ENCODE results near the gene IL2RA. TPM values are rescaled to one million over a fixed set of nuclear protein-coding genes. Genes with fewer than 3 reads are reported as not detected.

The IL2RA gene
- total RNA-seq: 459 and 464 TPM in 2 replicates

DNA sequence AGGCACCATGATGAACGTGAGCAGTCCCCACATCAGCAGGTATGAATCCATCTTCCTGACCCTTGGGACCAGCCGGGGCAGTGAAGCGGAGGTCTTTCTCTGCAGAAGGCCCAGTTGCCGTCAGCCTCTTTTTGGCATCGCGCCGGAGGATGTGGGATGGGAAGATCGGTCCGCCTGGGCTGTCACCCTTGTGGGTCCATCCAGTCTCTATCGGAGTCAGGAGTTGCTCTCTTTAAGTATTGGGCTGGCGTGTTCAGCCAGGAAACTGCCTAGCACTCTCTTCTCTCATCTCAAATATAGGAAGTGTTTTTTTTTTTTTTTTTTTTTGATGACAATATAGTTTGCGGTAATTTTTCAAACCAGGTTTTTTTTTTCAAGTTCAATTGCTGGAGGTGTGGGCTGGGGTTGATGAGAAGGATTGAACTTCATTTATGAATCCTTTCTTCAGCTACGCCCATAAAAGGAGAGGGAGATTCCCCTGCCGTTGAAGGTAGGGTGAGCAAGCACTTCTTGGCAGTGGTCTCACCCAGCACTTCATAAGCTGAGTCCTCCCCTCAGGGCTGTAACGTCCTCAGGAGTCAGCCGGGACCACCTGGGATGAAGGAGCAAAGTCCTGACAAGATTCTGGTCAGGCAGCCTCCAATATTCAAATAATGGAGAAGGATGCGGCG is at the start of gene IL2RA:
TSS of gene IL2RA (minus strand) at position 267 of the 671 bp plus-strand sequence. CDS start at position 51, 216 bp downstream.
- intact Hi-C loops (cut with micrococcal nuclease): loop anchor here (1.0 kb wide), 5 partner anchors 10 to 85 kb away; partner anchors contain the start of gene IL15RA

DNA sequence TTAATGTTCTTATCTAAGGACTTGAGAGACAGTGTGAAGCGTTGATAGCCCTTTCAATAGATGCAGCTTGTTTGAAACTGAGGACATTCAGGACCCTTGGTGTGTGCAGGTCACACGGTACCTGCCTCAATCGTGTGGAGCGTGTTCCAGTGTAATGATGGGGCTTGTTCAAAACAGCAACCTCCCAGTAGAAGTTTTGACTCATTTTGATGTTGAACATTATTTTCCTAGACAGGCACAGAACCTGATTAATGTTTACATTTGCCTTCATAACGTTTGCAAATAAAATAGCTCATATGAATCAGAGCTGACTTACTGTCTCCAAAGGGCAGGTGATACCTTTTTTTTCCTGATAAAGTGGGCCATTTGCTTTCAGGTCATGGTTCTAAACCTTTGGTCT is 48.0 kb upstream of the IL2RA start:
- intact Hi-C loops (cut with micrococcal nuclease): no loop called here

DNA sequence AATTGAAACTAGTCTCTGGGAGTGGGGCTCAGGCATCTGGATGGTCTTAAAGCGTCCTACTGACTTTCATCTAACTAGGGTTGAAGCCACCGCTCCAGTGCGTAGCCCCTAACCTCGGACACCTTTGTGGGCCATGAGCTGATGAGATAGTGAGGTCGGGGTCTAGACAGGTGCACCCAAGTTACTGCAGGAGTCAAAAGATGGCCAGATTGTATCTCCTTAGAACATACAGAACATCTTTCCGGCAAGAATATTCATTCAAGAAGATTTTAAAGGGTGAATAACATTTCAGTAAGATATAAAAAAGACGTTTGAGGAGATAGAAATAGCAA is 47.2 kb upstream of the IL2RA start:
- intact Hi-C loops (cut with micrococcal nuclease): loop anchor here (1.0 to 2.0 kb wide), 5 partner anchors 42 to 569 kb away; no protein-coding TSS in a partner anchor

DNA sequence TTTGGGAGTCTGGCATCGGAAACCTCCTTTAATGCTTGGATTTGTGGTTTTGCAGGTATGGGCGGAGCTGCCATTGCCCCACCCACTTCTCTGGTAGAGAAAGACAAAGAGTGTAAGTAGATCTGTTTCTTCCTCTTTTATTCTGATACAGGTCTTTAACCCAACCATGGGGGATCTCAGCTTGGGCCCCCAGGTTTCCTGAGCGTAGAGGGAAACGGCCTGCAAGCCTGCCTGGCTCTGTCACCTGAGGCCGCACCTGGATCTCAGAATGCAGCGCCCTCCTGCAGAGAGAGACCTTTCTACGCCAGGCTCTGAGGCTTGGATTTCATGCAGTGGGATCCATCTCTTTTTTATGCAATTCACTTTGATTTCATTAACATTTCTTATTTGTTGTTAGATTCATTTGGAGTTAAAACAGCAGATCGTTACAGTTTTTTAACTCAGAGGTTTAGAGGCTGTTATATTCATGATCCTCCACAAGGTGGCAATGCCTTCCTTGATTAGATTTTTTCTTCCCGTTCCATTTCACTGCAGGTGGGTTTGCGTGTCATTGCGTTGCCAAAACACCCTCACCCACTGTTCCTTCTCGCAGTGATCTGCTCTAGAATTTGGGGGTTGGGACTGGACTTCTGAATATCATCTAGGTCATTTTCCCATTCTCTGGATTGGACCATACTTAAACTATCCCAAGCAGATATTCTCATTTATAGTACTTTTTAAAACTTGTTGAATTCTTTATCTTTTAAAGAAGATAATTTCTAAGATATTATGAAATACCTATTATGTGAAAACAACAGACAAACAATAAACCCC is 46.7 kb upstream of the IL2RA start:
- intact Hi-C loops (cut with micrococcal nuclease): loop anchor here (1.0 to 2.0 kb wide), 5 partner anchors 42 to 570 kb away; no protein-coding TSS in a partner anchor

DNA sequence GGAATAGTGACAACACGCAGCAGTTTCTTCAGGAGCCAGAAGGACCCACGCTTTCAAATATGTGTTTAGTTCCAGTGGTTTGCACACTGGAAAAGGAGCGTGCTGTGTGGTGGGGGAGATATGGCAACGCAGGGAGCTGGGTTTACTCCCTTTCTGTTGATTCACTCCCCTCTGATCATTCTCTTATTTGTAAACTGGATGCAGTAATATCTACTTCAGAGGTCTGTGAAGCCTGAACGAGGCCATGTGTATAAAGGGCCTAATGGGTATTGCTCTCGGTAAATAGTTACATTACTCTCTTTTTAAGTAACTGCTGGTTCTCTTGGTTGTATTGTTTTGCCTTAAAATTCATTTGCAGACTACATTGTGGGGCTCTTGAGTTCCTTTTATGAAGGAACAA is 45.9 kb upstream of the IL2RA start:
- intact Hi-C loops (cut with micrococcal nuclease): loop anchor here (2.0 kb wide), 1 partner anchor 571 kb away; no protein-coding TSS in a partner anchor

DNA sequence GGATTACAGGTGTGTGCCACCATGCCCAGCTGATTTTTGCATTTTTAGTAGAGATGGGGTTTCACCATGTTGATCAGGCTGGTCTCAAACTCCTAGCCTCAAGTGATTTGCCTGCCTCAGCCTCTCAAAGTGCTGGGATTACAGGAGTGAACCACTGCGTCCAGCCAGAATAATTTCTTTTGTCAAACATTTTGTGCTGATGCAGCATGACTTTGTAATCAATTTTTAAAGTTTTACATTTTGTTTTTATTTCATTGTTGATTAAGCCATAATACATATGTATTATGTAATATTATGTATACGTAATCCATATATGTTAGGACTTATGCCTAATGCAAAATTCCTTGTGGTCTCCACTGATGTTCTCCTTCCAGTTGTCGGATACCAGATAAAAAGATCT is 45.4 kb upstream of the IL2RA start:
- intact Hi-C loops (cut with micrococcal nuclease): loop anchor here (2.0 kb wide), 1 partner anchor 571 kb away; no protein-coding TSS in a partner anchor

DNA sequence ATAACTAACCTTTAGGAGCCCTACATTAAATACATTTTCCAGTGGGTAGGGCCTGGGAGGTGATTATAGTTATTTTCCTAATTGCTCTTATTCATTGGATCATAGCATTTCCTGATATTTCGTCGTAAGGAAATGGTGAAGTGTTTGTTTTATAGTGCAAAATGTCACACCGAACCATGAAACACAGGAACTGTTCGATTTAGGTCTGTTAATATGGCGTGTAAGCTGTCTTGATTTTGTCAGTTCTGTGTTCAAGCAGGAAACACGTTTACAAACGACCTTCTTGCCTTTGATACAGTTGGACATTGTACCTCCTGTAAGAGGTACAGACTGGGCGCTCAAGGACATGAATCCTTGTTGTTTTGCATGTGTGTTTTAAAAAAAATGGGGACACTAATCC is 41.4 kb upstream of the IL2RA start:
- intact Hi-C loops (cut with micrococcal nuclease): no loop called here

DNA sequence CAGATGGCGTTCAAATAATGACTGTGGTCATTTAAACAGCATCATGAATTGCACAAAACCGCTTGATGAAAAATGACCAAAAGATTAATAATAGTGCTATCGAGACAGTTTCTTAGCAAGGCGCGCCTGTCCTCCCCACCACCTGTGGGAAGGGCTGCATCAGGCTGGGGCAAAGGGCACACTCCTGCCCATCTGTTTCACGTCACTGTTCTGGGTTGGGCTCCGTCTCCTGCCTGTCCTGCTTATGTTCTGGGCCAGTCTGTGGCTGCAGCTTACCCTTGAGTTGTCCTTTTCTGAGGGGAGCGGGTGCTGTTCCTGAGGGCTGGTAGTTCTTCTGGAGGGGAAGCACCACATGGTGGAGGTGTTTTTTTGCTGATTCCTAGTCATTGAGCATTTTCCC is 40.0 kb upstream of the IL2RA start:
- intact Hi-C loops (cut with micrococcal nuclease): no loop called here

DNA sequence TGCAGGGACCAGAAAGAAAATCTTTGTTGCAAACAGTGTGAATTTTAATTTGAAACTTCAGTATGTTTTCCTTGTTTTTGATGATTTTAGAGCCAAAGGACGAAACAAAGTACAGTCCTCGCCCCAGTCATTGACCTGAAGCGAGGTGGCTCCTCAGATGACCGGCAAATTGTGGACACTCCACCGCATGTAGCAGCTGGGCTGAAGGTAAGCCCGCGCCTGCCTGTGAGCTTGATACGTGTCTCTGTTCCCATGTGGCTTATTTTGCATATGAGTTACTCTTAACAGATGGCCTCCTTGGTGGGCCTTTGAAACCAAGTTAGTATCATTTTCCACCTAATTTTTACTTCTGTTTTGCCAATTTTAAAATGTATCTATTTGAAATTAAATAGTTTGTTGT is 39.0 kb upstream of the IL2RA start:
- intact Hi-C loops (cut with micrococcal nuclease): no loop called here

DNA sequence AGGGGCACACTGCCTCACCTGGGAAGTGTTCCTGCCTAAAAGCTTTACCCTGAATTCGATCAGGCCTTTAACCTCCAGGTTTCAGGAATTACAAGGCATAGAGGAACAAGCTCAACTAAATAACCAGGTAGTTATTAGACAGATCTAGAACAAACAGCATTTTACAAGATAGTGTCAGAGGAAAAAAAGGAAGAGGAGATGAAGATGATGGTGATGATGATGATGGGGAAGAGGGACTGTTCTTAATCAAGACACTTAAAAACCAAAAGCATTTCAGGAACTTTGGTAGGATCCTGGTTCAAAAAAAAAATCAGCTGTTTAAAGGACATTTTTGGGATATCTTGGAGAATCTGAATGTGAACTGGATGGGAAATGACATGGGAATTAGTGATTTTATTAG is 38.2 kb upstream of the IL2RA start:
- intact Hi-C loops (cut with micrococcal nuclease): no loop called here

DNA sequence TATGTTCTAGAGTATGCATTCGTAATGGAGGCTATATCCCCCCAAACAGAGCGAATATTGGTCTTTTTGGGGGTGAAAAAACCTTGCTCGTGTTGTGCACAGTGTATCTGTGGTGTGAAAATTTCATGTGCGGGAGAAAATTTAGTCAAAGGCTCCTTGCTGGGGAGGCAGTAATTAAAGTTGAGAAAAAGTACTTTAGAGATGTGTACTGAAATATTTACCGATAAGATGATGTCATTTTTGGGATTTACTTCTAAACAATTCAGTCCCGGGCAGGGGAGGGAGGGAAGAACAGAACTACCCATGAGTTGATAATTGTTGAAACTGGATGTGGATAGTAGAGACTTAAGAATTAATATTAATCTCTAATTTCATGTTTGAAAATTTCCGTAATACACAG is 36.0 kb upstream of the IL2RA start:
- intact Hi-C loops (cut with micrococcal nuclease): no loop called here

DNA sequence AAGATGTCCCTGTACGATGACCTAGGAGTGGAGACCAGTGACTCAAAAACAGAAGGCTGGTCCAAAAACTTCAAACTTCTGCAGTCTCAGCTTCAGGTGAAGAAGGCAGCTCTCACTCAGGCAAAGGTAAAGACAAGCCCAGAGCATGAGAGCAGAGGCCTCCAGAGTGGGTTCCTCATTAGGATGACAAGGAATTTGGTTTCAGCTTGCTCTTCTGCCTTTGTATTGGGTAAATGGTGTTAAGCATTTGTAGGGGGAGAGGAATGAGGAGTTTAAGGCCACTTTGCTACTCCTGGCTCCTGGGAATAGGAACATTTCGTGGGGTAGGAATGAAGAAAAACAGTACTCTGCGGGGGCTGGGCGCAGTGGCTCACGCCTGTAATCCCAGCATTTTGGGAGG is 34.9 kb upstream of the IL2RA start:
- intact Hi-C loops (cut with micrococcal nuclease): no loop called here

DNA sequence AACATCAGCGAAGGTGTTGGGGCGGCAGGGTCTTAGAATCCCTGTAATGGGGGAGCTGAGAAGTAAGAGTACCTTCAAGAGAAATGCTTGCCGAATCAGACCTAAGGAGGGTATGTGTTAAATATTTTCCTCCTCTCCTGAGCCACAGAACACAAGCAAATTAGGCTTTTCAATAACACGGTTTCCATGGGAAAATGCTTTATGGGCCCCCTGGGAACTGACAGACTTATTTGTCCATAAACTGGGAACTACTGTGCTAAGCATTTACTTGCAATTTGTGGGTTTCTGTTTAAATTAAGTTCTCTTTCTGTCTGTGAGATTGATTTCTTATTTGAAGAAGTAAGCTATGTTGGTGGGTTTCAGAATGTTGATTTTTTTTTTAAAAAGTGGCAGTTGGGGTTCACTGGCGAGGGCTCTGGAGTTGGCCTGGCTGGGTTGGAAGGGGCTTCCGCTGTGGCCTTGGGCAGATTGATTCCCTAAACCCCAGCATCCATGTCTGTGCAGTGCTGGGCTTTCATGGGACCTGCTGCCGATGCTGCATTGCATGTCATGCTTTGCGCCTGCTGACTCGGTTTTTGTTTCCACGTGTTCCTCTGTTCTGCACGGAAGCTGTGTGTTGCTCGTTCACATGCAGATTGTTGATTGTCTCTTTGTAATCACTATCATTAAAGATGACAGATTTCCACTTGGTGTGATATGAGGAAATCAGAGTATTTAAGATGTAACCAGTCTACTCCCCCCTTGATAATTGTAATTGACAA is 33.8 kb upstream of the IL2RA start:
- intact Hi-C loops (cut with micrococcal nuclease): no loop called here

DNA sequence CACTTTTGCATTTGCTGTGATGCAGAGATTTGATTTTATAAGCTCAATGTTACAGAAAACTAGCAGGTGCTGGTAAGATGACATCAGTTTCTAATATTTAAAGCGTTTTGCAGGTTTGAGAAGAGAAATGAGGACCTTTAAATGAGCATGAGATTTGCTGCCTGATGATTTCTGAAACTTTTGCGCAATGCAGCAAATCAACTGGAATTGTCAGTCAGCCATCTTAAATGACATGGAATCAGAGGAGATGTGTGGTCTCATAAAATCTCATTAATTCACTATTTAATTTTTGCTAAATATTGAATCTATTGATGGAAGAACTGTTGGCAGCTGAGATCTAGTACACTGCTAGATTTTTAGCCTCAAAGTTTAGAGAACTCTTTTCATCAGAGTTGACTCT is 30.6 kb upstream of the IL2RA start:
- intact Hi-C loops (cut with micrococcal nuclease): no loop called here

DNA sequence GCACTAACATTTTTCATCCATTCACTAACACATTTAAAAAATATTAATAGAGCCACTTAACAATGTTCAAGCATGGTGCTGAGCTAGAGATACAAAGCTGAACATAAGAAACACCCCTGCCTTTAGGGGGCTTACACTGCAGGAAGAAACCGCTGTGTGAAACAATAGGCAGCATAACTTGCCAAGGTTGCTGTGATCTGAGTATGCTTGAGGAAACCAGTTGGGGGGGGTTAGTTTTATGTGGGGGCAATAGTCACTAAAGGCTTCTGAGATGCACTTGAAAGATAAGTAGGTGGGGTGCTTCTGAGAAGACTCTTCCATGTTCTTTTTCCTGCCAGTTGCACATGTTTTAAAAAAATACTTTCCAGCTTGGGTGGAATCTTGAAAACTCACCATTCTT is 29.5 kb upstream of the IL2RA start:
- intact Hi-C loops (cut with micrococcal nuclease): no loop called here

DNA sequence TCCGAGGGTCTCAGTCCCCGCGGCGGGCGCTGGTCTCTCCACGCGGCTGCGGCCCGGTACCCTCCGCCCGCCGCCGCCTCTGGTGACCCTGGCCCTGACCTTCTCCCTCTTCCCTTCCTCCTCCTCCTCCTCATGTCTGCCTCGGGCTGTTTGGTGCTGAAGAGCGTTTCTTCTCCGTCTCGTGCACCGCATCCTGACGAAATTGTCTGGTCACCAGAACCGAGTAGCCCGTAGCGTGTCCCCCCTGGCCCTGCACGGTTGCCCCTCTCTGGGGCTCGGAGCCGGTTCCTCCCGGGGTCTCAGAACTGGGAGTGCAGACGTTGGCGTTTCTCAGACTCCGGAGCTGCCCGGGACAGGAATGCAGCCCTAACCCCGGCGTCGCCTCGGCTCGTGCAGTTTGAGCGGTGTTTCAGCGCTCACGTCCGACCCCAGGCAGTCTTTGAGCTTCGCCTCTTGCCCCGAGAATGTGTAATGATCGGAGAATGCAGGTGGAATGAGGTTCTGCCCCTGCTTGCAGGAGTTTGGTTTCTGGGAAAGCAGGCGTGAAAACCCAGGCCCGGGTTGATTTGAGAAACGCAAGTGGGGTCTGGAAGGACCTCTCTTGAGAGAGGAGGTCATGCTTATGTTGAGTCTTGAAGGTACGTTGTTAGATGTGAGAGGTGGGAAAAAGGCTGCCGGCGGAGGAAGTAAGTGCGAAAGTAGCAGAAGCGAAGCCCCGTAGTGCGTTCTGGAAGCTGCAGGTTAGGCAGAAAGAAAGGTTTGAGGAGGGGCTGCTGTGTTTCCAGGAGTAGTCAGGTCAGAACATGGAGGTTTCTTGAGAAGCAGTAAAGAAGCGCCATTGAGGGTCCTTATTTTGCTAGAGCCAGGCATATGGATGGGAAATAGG is 27.4 kb upstream of the IL2RA start:
- intact Hi-C loops (cut with micrococcal nuclease): loop anchor here (2.0 to 10.0 kb wide), 6 partner anchors 55 to 645 kb away; partner anchors contain the start of genes GDI2 and TASOR2

DNA sequence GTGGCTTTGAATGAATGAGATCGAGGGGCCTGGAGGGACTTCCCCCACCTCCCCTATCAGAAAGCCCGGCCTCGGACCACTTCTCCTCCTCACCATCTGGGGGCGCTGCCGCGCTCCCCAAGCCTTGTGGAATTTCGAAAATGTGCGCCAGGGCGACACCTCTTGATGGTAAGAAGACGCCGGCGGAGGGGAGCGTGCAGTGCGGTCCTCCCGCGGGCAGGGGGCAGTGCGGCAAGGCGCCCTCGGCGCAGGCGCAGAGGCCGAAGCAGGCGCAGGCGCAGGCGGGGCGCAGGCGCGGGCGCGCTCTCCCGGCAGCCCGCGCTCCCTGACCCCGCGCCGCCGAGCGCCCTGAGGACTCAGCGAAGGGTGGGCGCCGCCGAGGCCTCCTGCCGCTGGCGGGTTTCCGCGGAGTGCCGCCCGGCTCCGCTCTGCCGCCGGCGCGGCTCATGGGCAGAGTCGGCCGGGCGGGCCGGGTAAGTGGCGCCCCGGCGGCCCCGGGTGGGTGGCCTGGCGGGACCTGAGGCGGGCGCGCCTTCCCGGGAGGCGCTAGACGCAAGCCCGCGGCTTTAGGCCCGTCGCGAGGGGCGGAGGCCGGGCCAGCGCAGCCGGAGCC is 26.7 kb upstream of the IL2RA start, which contains the start of gene RBM17:
TSS of gene RBM17 (plus strand) at position 314 of the 613 bp plus-strand sequence. CDS start 8,032 bp downstream, outside the sequence.
- intact Hi-C loops (cut with micrococcal nuclease): loop anchor here (1.0 to 10.0 kb wide), 11 partner anchors 38 to 644 kb away; partner anchors contain the start of genes FBH1, GDI2, PFKFB3 and TASOR2

DNA sequence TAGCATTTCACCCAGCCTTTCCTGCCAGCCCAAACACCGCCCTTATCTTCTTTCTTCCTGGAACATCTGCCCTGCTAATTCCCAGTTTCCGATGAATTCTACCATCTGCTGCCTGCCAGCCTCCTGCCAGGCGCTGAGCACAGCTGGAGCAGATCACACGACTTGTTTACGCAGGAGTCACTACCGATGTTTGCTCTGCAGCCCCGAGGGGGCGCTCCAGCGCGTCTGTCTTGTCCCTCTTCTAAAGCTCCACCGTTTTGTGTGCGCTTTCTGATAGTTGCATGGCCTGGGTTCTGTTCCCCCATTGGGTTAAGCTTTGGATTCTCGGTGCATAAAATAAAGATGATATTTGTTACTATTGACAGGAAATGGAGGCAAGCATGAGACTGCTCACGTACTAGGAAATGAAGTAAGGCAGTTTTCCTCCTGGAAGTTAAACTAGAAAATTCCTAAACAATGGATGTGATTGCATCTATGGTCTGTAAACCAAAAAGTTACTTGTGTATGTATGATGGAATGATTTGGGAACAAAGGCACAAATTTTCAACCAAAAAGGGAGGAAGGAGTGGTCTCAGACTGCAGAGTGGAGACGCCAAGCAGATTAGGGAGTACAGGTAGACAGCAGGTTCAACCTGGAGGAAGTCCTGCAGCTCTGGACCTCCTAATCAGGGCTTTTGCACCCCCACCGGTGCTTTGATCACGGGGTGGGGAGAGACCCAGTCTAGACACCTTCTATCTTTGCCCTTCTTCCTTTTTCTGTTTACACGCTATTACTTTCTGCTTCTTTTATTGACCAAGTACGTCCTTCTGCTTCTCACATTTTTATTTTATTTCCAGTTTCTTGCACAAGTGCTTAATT is 24.4 kb upstream of the IL2RA start:
- intact Hi-C loops (cut with micrococcal nuclease): loop anchor here (5.0 to 10.0 kb wide), 2 partner anchors 316 to 642 kb away; no protein-coding TSS in a partner anchor

All from T-helper 1 cell treated with Interleukin-12 subunit alpha and Interleukin-12 subunit beta and Interleukin-4 antibody, amounts not matched to agents 30 ng/mL and 1 ng/mL, for 36 hours (primary cell).